HG02973 (cell line): Measurements from ENCODE around the gene C12orf57.
"Not testable (repeated sequence)": the region's sequence is repeated elsewhere in the genome, so short reads cannot be mapped to it uniquely, and the experiment has no call there.

Source experiments
- ATAC-seq: cut with Tn5 transposase; IDR thresholded peaks from one replicate; pipeline ENCODE4 v1.9.1; 2021; ENCODE audit warnings: moderate library complexity; ENCODE audit not compliant: unreplicated experiment

Gene C12orf57, protein sequence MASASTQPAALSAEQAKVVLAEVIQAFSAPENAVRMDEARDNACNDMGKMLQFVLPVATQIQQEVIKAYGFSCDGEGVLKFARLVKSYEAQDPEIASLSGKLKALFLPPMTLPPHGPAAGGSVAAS

GRCh38 chr12:6943722-6944380 lies at the start of gene C12orf57, which contains the start of gene RNU7-1:
Gene C12orf57, plus strand, starts transcription at chr12:6944022. Its CDS starts 100 bp downstream, at chr12:6944122.
Gene RNU7-1, plus strand, starts transcription at chr12:6943816.
- peak; percentile 28 for ATAC-seq

GRCh38 chr12:6894321-6894720 lies 49.5 kb upstream of the C12orf57 start:
- no peak for ATAC-seq

DNA sequence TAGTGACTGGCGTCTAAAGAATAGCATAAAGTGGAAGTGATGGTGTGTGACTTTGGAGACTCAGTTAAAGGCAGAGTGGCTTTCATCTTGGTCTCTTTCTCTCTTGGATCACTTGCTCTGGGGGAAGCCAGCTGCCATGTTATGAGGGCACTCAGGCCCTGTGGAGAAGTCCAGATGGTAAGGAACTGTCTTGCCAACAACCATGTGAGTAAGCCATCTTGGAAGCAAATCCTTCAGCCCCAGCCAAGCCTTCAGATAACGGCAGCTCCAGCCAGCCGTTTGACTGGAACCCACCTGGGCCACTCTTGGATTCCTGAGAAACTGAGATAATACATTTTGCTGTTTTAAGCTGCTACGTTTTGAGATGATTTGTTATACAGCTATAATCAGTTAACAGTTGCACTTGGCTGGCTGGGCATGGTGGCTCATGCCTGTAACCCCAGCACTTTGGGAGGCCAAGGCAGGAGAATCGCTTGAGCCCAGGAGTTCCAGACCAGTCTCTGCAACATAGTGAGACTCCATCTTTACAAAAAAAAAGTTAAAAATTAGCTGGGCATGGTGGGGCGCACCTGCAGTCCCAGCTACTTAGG lies 46.9 kb upstream of the C12orf57 start:
- ATAC-seq = no peak

GRCh38 chr12:6899427-6899826 lies 44.4 kb upstream of the C12orf57 start:
- ATAC-seq = no peak

DNA sequence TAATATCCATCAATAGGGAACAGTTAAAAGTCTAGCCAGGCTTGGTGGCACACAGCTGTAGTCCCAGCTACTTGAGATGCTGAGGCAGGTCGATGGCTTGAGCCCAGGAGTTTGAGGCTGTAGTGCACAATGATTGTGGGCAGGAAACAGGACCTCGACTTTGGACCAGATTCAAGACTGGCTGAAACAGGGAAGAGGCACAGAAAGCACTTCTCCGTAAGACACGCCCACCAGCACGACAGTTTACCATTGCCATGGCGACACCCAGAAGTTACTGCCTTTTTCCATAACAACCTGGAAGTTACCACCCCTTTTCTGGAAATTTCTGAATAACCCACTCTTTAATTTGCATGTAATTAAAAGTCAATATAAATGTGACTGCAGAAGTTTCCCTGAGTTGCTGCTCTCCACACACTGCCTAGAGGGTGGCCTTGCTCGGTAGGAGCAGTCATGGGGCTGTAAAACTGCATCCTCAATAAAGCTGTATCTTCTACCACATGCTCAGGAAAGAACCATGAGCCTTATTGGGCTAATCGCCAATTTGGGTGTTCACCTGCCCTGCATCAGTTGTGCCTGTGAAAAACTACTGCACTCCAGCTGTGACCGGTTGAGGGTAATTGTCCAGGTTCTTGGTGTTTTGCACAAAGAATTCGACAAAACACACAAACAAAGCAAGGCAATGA lies 43.8 kb upstream of the C12orf57 start:
- no peak for ATAC-seq

- no peak for ATAC-seq
These were observed 41.4 kb upstream of the C12orf57 start for GRCh38 chr12:6902448-6902847.

DNA sequence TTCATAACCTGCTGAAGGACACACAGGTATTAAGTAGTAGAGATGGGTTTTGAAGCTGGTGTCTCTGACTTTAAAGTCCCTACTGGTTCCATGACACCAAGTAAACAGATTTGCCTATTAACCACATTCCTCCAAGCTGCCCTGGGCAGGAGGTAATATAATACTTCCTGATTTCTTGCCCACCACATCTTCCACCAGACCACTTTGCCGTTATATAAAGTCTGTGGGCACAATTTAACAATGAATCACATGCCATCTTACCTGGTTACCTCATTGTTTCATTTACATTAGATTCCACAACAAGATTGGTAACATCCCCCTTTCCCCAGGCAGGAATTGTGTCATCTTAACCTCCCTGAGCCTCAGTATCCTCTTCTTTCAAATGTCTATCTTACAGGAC lies 40.1 kb upstream of the C12orf57 start:
- no peak for ATAC-seq

- peak; percentile 84 for ATAC-seq
These were observed 39.2 kb upstream of the C12orf57 start, which contains the start of gene LRRC23 for GRCh38 chr12:6904280-6905276. Gene LRRC23, plus strand, starts transcription at chr12:6904822. Its CDS starts 812 bp downstream, at chr12:6905634.

- ATAC-seq = no peak
These were observed 38.3 kb upstream of the C12orf57 start for GRCh38 chr12:6905414-6906040.

- not testable (repeated sequence) for ATAC-seq
These were observed 35.7 kb upstream of the C12orf57 start for GRCh38 chr12:6908141-6908540.

GRCh38 chr12:6909421-6910145 lies 34.2 kb upstream of the C12orf57 start:
- ATAC-seq = no peak

DNA sequence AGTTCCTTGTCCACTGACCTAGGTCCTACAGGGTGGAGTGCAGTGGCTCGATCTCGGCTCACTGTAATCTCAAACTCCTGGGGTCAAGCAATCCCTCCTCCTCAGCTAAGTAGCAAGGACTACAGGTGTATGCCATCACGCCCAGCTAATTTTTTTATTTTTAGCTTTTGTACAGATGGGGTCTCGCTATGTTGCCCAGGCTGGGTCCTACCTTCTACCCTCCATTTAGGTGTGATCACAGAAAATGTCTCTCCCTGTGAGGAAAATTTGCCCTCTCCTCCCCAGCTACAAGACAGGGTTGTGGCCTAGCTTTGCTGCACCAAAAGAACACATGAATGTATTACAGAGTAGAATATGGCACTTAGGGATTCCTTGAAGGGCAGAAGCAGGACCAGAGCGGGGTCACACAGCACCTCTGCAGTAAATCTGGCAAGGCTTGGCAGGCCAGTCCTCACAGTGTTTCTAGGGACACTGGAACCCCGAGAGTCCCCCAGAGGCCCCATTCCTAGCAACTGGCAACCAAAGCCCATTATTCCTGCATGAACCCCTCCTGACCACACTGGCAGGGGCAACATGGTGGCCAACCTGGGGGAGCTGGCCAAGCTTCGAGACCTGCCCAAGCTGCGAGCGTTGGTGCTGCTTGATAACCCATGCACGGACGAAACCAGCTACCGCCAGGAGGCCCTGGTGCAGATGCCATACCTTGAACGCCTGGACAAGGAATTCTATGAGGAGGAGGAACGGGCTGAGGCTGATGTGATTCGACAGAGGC lies 31.5 kb upstream of the C12orf57 start:
- ATAC-seq = no peak

GRCh38 chr12:6914246-6914946 lies 29.4 kb upstream of the C12orf57 start, which contains the start of gene ENO2:
Gene ENO2, plus strand, starts transcription at chr12:6914580. Its CDS starts 1,253 bp downstream, at chr12:6915833.
- peak; percentile 51 for ATAC-seq

GRCh38 chr12:6914947-6915788 lies 28.7 kb upstream of the C12orf57 start:
- ATAC-seq = no peak

GRCh38 chr12:6915789-6916285 lies 28.0 kb upstream of the C12orf57 start:
- ATAC-seq = no peak

- no peak for ATAC-seq
These were observed 27.2 kb upstream of the C12orf57 start for GRCh38 chr12:6916426-6917200.
